ENCODE data around the gene DNAJC19. TPM values are rescaled to one million over a fixed set of nuclear protein-coding genes. Genes with fewer than 3 reads are reported as not detected.
"Not testable (repeated sequence)": the region's sequence is repeated elsewhere in the genome, so short reads cannot be mapped to it uniquely, and the experiment has no call there.

DNAJC19 gene
- total RNA-seq, 5 donors from 2014 or later (not counting 1 experiment from before 2014, with no cell fraction given) = 29.2 to 52.6 (median 42.0) TPM

DNA sequence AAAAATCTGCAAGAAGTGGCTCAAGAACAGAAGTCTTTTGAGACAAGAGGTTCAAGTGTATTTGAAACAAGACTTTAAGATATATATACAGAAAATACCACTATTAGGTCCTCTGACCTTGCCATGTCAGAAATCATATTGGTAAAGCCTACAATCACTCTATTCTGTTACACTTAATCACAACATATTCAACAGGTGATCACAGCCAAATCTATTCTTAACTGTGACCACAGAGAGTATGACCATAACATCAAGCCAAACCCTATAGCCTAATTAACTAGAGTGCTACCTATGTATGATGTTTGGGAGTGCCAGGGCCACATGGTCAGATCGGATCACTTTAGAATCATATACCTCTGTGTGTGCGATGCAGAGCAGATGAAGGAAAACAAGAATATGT lies 2.2 kb downstream of the DNAJC19 start:
- ATAC-seq (replicated peaks in 1 of 4) = no peak
- ChIA-PET POLR2A (no interaction called here), CTCF (no interaction called here)
- H3K4me1 Mint-ChIP-seq = peaks cover 54 to 57% (median 54%) of the 10 kb centered on the region in 3 donors
- 100% methylated on average over 2 of the region's 2 CpGs for WGBS (ENCODE audit: insufficient coverage)
- no peaks in the 10 kb centered on the region for H3K27me3 Mint-ChIP-seq
- H3K9me3 Mint-ChIP-seq = no peaks in the 10 kb centered on the region
- no peak overlapping the region for H3K27ac ChIP-seq (ENCODE audit: low read length)
- no peak for DNase-seq
- peaks cover 28% of the 10 kb centered on the region for H3K36me3 Mint-ChIP-seq
- H3K4me3 ChIP-seq (ENCODE audit: control insufficient read depth in 1 of 2, extremely low read depth in 1 of 2, low read length in 1 of 2) = no peak overlapping the region
- no peaks in the 10 kb centered on the region for H3K27me3 ChIP-seq (replicated peaks in 1 of 2; ENCODE audit: control insufficient read depth in 2 of 2, extremely low read depth in 1 of 2, insufficient read depth in 2 of 2, low read length in 1 of 2)
- no peaks in the 10 kb centered on the region for H3K9me3 ChIP-seq
- peak overlapping the region in 1 of 2 donors; percentile 82 for H3K27ac Mint-ChIP-seq
- peaks cover 5 to 21% of the 10 kb centered on the region in 2 donors for H3K36me3 ChIP-seq (ENCODE audit: control insufficient read depth in 2 of 2, extremely low read depth in 1 of 2, insufficient read depth in 1 of 2, low read length in 1 of 2)
- peaks cover 11 to 14% of the 10 kb centered on the region in 2 experiments for H3K4me1 ChIP-seq (ENCODE audit: control insufficient read depth in 1 of 2, extremely low read depth in 1 of 2, insufficient read depth in 2 of 2, low read length in 2 of 2)
- H3K4me3 Mint-ChIP-seq = peak overlapping the region; percentile 38 to 99 (median 97)

DNA sequence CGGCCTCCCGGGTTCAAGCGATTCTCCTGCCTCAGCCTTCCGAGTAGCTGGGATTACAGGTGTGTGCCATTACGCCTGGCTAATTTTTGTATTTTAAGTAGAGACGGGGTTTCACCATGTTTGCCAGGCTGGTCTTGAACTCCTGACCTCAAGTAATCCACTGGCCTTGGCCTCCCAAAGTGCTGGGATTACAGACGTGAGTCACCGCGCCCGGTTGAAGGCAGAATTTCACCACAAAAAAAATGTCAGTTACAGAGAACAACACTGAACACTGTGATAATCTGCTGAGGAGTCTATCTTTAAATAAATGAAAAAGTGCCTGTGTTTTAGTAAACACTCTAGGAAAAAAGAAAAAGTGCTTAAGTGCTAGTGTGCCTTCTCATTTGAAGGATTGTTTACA lies 3.2 kb downstream of the DNAJC19 start:
- CTCF ChIA-PET = interaction anchor here in 1 of 2 donors (0.7 kb wide), 1 partner anchor 77 kb away, joined by 3 read pairs; no protein-coding TSS in a partner anchor
- POLR2A ChIA-PET; DNase-seq; H3K9me3 Mint-ChIP-seq; H3K27me3 ChIP-seq (replicated peaks in 1 of 2; ENCODE audit: control insufficient read depth in 2 of 2, extremely low read depth in 1 of 2, insufficient read depth in 2 of 2, low read length in 1 of 2); ATAC-seq (replicated peaks in 1 of 4); H3K27me3 Mint-ChIP-seq; H3K9me3 ChIP-seq; H3K4me3 Mint-ChIP-seq; H3K4me3 ChIP-seq (ENCODE audit: control insufficient read depth in 1 of 2, extremely low read depth in 1 of 2, low read length in 1 of 2); H3K27ac ChIP-seq (ENCODE audit: low read length): not testable (repeated sequence)
- peaks cover 33% of the 10 kb centered on the region for H3K36me3 Mint-ChIP-seq
- peaks cover 5 to 21% of the 10 kb centered on the region in 2 donors for H3K36me3 ChIP-seq (ENCODE audit: control insufficient read depth in 2 of 2, extremely low read depth in 1 of 2, insufficient read depth in 1 of 2, low read length in 1 of 2)
- H3K4me1 Mint-ChIP-seq = peaks cover 51 to 61% (median 53%) of the 10 kb centered on the region in 3 donors
- WGBS (ENCODE audit: insufficient coverage) = 100% methylated on average over 1 of the region's 10 CpGs
- H3K27ac Mint-ChIP-seq = peak overlapping the region in 1 of 2 donors; percentile 16
- peaks cover 11 to 14% of the 10 kb centered on the region in 2 experiments for H3K4me1 ChIP-seq (ENCODE audit: control insufficient read depth in 1 of 2, extremely low read depth in 1 of 2, insufficient read depth in 2 of 2, low read length in 2 of 2)

DNA sequence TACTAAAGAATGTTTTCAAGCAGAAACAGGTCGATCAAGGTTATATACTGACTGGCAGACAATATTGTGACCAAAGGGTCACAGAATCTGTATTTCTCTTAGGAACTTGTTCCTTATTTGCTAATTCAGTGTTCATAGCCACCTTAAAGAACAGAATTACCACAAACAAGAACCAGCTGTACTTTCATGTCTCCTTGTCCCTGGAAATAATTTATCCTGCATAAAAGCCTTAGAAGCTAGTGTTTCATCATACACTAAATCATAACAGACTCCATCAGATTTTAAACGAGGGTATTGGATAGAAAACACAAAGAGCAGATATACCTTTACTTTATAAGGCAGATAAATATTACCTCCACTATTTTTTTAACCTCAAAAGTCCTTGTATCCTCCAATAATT lies 6.4 kb downstream of the DNAJC19 start:
- no CpG with 5 or more reads among the region's 2 CpGs for WGBS (ENCODE audit: insufficient coverage)
- no peaks in the 10 kb centered on the region for H3K27me3 Mint-ChIP-seq

DNA sequence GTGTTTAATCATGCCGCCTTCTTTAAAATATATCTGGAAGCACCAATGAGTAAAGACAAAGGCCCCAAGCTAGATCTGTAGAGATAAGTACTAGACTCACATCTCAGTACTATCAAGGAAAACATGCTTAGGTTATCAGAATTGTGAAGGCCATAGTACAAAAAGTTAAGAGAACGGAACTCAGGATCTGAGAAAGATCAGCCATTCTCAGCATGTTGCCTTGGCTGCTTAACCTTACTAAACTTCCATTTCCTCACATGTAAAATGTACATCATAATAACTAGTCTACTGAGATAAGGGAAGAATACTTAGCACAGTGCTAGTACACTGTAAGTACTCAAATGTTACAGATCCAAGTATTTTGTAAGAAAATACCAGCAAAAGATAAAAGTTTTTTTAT lies 7.6 kb downstream of the DNAJC19 start:
- no peak overlapping the region for H3K27ac ChIP-seq (ENCODE audit: low read length)
- ChIA-PET POLR2A (interaction anchor here (0.7 to 0.9 kb wide), 2 partner anchors 12 to 14 kb away, joined by 3 read pairs; no protein-coding TSS in a partner anchor), CTCF (no interaction called here)
- no peak overlapping the region for H3K4me3 ChIP-seq (ENCODE audit: control insufficient read depth in 1 of 2, extremely low read depth in 1 of 2, low read length in 1 of 2)
- peaks cover 0 to 33% of the 10 kb centered on the region in 2 donors for H3K36me3 ChIP-seq (ENCODE audit: control insufficient read depth in 2 of 2, extremely low read depth in 1 of 2, insufficient read depth in 1 of 2, low read length in 1 of 2)
- H3K9me3 ChIP-seq = no peaks in the 10 kb centered on the region
- H3K9me3 Mint-ChIP-seq = no peaks in the 10 kb centered on the region
- no peaks in the 10 kb centered on the region for H3K27me3 Mint-ChIP-seq
- peaks cover 14 to 28% (median 15%) of the 10 kb centered on the region in 3 donors for H3K4me1 Mint-ChIP-seq
- peak overlapping the region in 1 of 2 donors; percentile 49 for H3K27ac Mint-ChIP-seq
- DNase-seq (no peak), ATAC-seq (replicated peaks in 1 of 4) (no peak)
- 80% methylated on average over 1 of the region's 2 CpGs for WGBS (ENCODE audit: insufficient coverage)
- H3K4me1 ChIP-seq (ENCODE audit: control insufficient read depth in 1 of 2, extremely low read depth in 1 of 2, insufficient read depth in 2 of 2, low read length in 2 of 2) = no peaks in the 10 kb centered on the region
- H3K36me3 Mint-ChIP-seq = peaks cover 35% of the 10 kb centered on the region
- H3K27me3 ChIP-seq (replicated peaks in 1 of 2; ENCODE audit: control insufficient read depth in 2 of 2, extremely low read depth in 1 of 2, insufficient read depth in 2 of 2, low read length in 1 of 2) = no peaks in the 10 kb centered on the region
- H3K4me3 Mint-ChIP-seq = no peak overlapping the region

More for the DNA sequence above, 6.4 kb downstream of the DNAJC19 start:
- POLR2A ChIA-PET = interaction anchor here in 1 of 2 donors (0.9 kb wide), 1 partner anchor 13 kb away, joined by 3 read pairs; no protein-coding TSS in a partner anchor
- DNase-seq (no peak), ATAC-seq (replicated peaks in 1 of 4) (no peak)
- Mint-ChIP-seq H3K36me3 (peaks cover 41% of the 10 kb centered on the region), H3K9me3 (no peaks in the 10 kb centered on the region), H3K4me1 (peaks cover 24 to 40% (median 28%) of the 10 kb centered on the region in 3 donors), H3K27ac (peak overlapping the region; percentile 13 to 67), H3K4me3 (no peak overlapping the region)
- no peak overlapping the region for H3K27ac ChIP-seq (ENCODE audit: low read length)
- no peaks in the 10 kb centered on the region for H3K27me3 ChIP-seq (replicated peaks in 1 of 2; ENCODE audit: control insufficient read depth in 2 of 2, extremely low read depth in 1 of 2, insufficient read depth in 2 of 2, low read length in 1 of 2)
- H3K4me1 ChIP-seq (ENCODE audit: control insufficient read depth in 1 of 2, extremely low read depth in 1 of 2, insufficient read depth in 2 of 2, low read length in 2 of 2) = peaks cover 0 to 3% of the 10 kb centered on the region in 2 experiments
- no peaks in the 10 kb centered on the region for H3K9me3 ChIP-seq
- H3K36me3 ChIP-seq (ENCODE audit: control insufficient read depth in 2 of 2, extremely low read depth in 1 of 2, insufficient read depth in 1 of 2, low read length in 1 of 2) = peaks cover 5 to 31% of the 10 kb centered on the region in 2 donors
- H3K4me3 ChIP-seq (ENCODE audit: control insufficient read depth in 1 of 2, extremely low read depth in 1 of 2, low read length in 1 of 2) = no peak overlapping the region
- CTCF ChIA-PET = interaction anchor here in 1 of 2 donors (0.8 kb wide), 1 partner anchor 154 kb away, joined by 5 read pairs; no protein-coding TSS in a partner anchor

DNA sequence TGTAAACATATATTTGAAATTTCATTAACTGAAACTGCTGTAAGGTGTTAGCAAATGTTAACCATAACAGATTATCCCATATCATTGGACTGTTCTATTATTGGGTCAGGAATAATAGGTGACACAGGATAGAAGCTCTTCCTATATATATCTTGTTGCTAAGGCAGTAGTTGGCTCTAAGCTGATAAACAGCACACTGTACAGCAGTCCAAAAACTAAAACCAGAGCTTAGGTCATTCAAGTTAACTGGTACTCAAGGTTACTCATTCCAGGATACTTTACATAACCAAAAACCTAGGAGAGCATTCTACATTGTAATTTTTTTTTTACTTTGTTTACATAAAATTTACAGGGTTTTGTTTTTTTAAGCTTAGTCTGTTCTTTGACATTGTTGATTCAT lies 8.9 kb downstream of the DNAJC19 start:
- POLR2A ChIA-PET = interaction anchor here in 1 of 2 donors (0.6 kb wide), 1 partner anchor 62 kb away, joined by 3 read pairs; no protein-coding TSS in a partner anchor
- H3K4me1 Mint-ChIP-seq = peaks cover 8 to 17% (median 8%) of the 10 kb centered on the region in 3 donors
- no peak overlapping the region for H3K27ac Mint-ChIP-seq
- Histone ChIP-seq H3K9me3 (no peaks in the 10 kb centered on the region), H3K36me3 (ENCODE audit: control insufficient read depth in 2 of 2, extremely low read depth in 1 of 2, insufficient read depth in 1 of 2, low read length in 1 of 2) (peaks cover 0 to 25% of the 10 kb centered on the region in 2 donors), H3K27me3 (replicated peaks in 1 of 2; ENCODE audit: control insufficient read depth in 2 of 2, extremely low read depth in 1 of 2, insufficient read depth in 2 of 2, low read length in 1 of 2) (no peaks in the 10 kb centered on the region), H3K4me1 (ENCODE audit: control insufficient read depth in 1 of 2, extremely low read depth in 1 of 2, insufficient read depth in 2 of 2, low read length in 2 of 2) (no peaks in the 10 kb centered on the region), H3K27ac (ENCODE audit: low read length) (no peak overlapping the region), H3K4me3 (ENCODE audit: control insufficient read depth in 1 of 2, extremely low read depth in 1 of 2, low read length in 1 of 2) (no peak overlapping the region)
- H3K4me3 Mint-ChIP-seq = no peak overlapping the region
- DNase-seq = no peak
- ATAC-seq (replicated peaks in 1 of 4) = no peak
- CTCF ChIA-PET = interaction anchor here in 1 of 2 donors (0.6 kb wide), 1 partner anchor 44 kb away, joined by 3 read pairs; no protein-coding TSS in a partner anchor
- H3K9me3 Mint-ChIP-seq = no peaks in the 10 kb centered on the region
- no peaks in the 10 kb centered on the region for H3K27me3 Mint-ChIP-seq
- H3K36me3 Mint-ChIP-seq = peaks cover 32% of the 10 kb centered on the region

DNA sequence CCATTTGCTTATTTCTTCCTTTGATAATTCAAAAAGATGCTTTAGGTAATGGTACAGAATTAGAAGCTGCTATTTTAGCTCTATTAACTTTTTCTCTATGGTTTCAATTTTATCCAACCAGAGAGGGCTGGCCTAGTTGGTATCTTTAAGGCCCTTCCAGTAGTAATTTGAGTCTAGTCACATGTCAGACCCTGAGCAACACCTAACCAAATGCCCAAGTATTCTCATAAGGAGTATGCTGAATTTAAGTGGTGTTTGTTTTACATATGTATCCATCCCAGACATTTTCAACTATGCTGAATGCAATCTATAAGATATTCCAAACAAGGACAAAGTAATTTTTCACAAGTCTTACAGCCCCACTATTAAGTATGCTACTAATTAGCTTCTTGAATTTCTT lies 9.6 kb downstream of the DNAJC19 start:
- Histone ChIP-seq H3K27ac (ENCODE audit: low read length) (no peak overlapping the region), H3K36me3 (ENCODE audit: control insufficient read depth in 2 of 2, extremely low read depth in 1 of 2, insufficient read depth in 1 of 2, low read length in 1 of 2) (peaks cover 0 to 25% of the 10 kb centered on the region in 2 donors), H3K4me1 (ENCODE audit: control insufficient read depth in 1 of 2, extremely low read depth in 1 of 2, insufficient read depth in 2 of 2, low read length in 2 of 2) (no peaks in the 10 kb centered on the region), H3K27me3 (replicated peaks in 1 of 2; ENCODE audit: control insufficient read depth in 2 of 2, extremely low read depth in 1 of 2, insufficient read depth in 2 of 2, low read length in 1 of 2) (no peaks in the 10 kb centered on the region), H3K9me3 (no peaks in the 10 kb centered on the region), H3K4me3 (ENCODE audit: control insufficient read depth in 1 of 2, extremely low read depth in 1 of 2, low read length in 1 of 2) (no peak overlapping the region)
- ChIA-PET POLR2A (no interaction called here), CTCF (no interaction called here)
- no peaks in the 10 kb centered on the region for H3K9me3 Mint-ChIP-seq
- ATAC-seq (replicated peaks in 1 of 4) (no peak), DNase-seq (no peak)
- peak overlapping the region; percentile 8 to 16 for H3K27ac Mint-ChIP-seq
- no peak overlapping the region for H3K4me3 Mint-ChIP-seq
- H3K27me3 Mint-ChIP-seq = no peaks in the 10 kb centered on the region
- H3K36me3 Mint-ChIP-seq = peaks cover 27% of the 10 kb centered on the region
- peaks cover 5 to 13% (median 8%) of the 10 kb centered on the region in 3 donors for H3K4me1 Mint-ChIP-seq

All from T-cell (primary cell).